Panc1 (cell line): ENCODE results near the gene NTM.

Experiments
- POLR2AphosphoS5 ChIP-seq: IDR thresholded peaks from 2 replicates; pipeline ENCODE4 v1.6.1; 2012; ENCODE audit warnings: mild to moderate bottlenecking, low read depth, low read length, moderate library complexity
- SIN3A ChIP-seq: IDR thresholded peaks from 2 replicates; pipeline ENCODE4 v1.6.1; 2012; ENCODE audit warnings: low read depth, mild to moderate bottlenecking, low read length, moderate library complexity, borderline replicate concordance; ENCODE audit not compliant: insufficient read depth
- TF ChIP-seq, protein P1 (sequence below): fragments of 450-650 bp; IDR thresholded peaks from 2 replicates; pipeline ENCODE4 v1.5.1; 2017; ENCODE audit warnings: mild to moderate bottlenecking
- TF ChIP-seq, protein P2 (sequence below), 2 experiments: IDR thresholded peaks; 2 replicates each; pipeline ENCODE4 v1.6.1; 2011 to 2012; ENCODE audit warnings: low read depth in 2 of 2, control low read depth in 1 of 2, low read length in 1 of 2, mild to moderate bottlenecking in 1 of 2, moderate library complexity in 1 of 2; ENCODE audit not compliant: insufficient read depth in 1 of 2

DNA sequence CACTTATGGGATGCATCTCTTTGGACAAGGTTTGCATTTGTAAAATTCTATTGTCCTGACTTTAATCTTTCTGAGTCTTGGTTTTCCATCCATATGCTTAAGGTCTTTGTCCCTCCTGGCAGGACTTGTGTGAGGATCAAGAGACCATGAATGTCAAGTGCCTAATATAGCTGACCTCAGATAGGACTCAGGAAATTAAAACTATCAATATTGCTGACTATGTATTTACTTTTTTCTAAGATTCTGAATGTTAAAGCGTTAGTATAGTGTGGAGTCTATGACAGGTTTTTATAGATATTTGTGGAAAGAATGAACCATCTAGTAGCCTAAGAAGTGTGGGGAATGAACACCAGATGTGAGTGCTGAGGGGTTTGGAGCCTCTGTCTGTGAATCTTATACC is 637.8 kb downstream of the NTM start:
- TF ChIP-seq, protein P1, sequence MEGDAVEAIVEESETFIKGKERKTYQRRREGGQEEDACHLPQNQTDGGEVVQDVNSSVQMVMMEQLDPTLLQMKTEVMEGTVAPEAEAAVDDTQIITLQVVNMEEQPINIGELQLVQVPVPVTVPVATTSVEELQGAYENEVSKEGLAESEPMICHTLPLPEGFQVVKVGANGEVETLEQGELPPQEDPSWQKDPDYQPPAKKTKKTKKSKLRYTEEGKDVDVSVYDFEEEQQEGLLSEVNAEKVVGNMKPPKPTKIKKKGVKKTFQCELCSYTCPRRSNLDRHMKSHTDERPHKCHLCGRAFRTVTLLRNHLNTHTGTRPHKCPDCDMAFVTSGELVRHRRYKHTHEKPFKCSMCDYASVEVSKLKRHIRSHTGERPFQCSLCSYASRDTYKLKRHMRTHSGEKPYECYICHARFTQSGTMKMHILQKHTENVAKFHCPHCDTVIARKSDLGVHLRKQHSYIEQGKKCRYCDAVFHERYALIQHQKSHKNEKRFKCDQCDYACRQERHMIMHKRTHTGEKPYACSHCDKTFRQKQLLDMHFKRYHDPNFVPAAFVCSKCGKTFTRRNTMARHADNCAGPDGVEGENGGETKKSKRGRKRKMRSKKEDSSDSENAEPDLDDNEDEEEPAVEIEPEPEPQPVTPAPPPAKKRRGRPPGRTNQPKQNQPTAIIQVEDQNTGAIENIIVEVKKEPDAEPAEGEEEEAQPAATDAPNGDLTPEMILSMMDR: no peak
- no peak for TF ChIP-seq POLR2AphosphoS5
- TF ChIP-seq, protein P2, sequence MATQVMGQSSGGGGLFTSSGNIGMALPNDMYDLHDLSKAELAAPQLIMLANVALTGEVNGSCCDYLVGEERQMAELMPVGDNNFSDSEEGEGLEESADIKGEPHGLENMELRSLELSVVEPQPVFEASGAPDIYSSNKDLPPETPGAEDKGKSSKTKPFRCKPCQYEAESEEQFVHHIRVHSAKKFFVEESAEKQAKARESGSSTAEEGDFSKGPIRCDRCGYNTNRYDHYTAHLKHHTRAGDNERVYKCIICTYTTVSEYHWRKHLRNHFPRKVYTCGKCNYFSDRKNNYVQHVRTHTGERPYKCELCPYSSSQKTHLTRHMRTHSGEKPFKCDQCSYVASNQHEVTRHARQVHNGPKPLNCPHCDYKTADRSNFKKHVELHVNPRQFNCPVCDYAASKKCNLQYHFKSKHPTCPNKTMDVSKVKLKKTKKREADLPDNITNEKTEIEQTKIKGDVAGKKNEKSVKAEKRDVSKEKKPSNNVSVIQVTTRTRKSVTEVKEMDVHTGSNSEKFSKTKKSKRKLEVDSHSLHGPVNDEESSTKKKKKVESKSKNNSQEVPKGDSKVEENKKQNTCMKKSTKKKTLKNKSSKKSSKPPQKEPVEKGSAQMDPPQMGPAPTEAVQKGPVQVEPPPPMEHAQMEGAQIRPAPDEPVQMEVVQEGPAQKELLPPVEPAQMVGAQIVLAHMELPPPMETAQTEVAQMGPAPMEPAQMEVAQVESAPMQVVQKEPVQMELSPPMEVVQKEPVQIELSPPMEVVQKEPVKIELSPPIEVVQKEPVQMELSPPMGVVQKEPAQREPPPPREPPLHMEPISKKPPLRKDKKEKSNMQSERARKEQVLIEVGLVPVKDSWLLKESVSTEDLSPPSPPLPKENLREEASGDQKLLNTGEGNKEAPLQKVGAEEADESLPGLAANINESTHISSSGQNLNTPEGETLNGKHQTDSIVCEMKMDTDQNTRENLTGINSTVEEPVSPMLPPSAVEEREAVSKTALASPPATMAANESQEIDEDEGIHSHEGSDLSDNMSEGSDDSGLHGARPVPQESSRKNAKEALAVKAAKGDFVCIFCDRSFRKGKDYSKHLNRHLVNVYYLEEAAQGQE (IDR thresholded peaks at IDR 0.05; ENCODE audit: insufficient read depth in 1 of 2, low read depth in 2 of 2, low read length in 1 of 2): no peak
- TF ChIP-seq SIN3A: no peak
